HG03135 (cell line): ENCODE results near the gene CP.

Experiments
- ATAC-seq: cut with Tn5 transposase; IDR thresholded peaks from one replicate; pipeline ENCODE4 v1.9.1; 2021; ENCODE audit warnings: mild to moderate bottlenecking, moderate library complexity; ENCODE audit not compliant: unreplicated experiment

Gene CP

DNA sequence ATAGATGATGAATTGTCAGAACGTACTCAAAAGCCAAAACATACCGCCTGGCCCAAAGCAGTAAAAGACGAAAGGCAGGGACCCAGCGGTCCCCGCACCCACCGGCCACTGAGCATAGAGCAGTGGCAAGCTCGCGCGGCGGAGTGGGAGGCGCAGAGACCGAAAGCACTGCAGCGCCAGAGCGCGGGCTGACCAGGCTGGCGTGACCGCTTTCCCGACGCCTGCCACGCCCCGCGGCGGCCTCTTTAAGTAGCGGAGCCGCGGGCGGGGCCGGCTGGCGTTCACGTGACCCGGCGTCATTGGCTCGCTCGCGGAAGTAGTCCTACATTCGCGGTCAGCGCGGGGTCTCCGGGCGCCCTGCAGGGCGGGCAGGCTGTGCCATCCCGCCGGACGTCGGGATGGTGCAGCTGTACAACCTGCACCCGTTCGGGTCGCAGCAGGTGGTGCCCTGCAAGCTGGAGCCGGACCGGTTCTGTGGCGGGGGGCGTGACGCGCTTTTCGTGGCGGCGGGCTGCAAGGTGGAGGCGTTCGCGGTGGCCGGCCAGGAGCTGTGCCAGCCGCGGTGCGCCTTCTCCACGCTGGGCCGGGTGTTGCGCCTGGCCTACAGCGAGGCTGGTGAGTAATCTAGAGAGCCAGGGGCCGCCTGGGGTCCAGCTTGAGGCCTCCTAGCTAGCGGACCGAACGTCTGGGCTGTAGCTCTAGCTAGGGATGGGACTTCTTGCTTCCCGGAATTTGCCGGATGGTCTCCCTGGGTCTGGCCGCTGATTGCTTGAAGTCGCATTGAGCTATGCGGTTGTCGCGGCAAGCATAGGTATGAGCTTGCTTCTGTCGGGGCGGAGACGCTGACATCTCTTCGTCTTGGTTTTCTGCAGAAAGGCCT is 92.1 kb downstream of the CP start, which contains the start of gene HPS3:
Gene HPS3, plus strand, starts transcription at position 313 of the 880 bp plus-strand sequence. Its CDS starts 86 bp downstream, at position 399.
- ATAC-seq, result peak; percentile 92

GRCh38 chr3:149128821-149129220 is 92.8 kb downstream of the CP start:
- ATAC-seq, result no peak

DNA sequence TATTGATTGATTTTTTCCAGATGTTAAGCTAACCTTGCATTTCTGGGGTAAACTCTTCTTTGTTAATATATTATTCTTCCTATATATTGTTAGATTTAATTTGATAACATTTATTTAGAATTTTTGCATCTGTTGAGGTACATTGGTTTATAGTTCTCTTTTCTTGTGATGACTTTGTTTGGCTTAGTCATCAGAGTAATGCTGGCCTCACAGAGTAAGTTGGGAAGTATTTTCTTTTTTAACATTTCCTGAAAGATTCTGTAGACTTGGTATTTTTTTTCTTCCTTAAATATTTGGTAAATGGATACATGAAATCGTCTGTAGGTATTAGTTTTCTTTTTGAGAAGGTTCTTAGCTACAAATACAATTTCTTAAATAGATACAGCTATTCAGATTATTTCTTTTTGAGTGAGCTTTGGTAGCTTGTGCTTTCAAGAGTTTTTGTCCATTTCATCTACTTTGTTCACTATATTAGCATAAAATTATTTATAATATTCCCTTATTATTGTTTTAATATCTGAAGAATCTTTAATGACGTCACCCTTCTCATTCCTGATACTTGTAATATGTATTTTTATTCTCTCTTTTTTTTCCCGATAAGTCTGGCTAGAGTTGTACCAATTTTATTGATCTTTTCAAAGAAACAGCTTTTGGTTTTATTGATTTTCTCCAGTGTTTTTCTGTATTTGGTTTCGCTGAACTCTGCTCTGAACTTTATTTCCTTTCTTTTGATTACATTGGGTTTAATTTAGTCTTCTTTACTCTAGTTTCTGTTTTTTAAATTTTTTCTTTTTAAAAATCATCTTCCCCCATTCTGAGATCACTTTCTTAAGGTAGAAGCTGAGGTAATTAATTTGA is 98.7 kb downstream of the CP start:
- ATAC-seq, result no peak
